MM.1S (cell line): ENCODE measurements around the gene PHACTR1.

Experiments
- DNase-seq: peaks from one replicate; pipeline ENCODE4 v3.0.0-alpha.2; 2015
- H2AFZ ChIP-seq: fragments of 300-600 bp; sonication (generic); 2 replicates; pipeline ENCODE4 v1.6.0; 2016; ENCODE audit warnings: antibody characterized with exemption, low read length
- H3F3A ChIP-seq: fragments of 300-600 bp; sonication (generic); 2 replicates; pipeline ENCODE4 v1.6.1; 2016; ENCODE audit warnings: mild to moderate bottlenecking, antibody characterized with exemption, low read length, moderate library complexity, mixed read lengths; ENCODE audit not compliant: insufficient read depth
- H3K27ac ChIP-seq: fragments of 300-600 bp; sonication (generic); 2 replicates; pipeline ENCODE4 v1.5.1; 2016; ENCODE audit warnings: mild to moderate bottlenecking, low read length
- H3K27me3 ChIP-seq: fragments of 300-600 bp; sonication (generic); replicated peaks from 2 replicates; pipeline ENCODE4 v1.6.0; 2016; ENCODE audit warnings: low read length; ENCODE audit not compliant: insufficient read depth
- H3K36me3 ChIP-seq: fragments of 300-600 bp; sonication (generic); replicated peaks from 2 replicates; pipeline ENCODE4 v1.6.1; 2016; ENCODE audit warnings: mild to moderate bottlenecking, low read length, mixed read lengths; ENCODE audit not compliant: insufficient read depth
- H3K4me1 ChIP-seq: fragments of 300-600 bp; sonication (generic); 2 replicates; pipeline ENCODE4 v1.6.1; 2016; ENCODE audit warnings: low read length, mixed read lengths
- H3K4me2 ChIP-seq: fragments of 300-600 bp; sonication (generic); 2 replicates; pipeline ENCODE4 v1.6.0; 2016; ENCODE audit warnings: low read depth, low read length
- H3K4me3 ChIP-seq: fragments of 300-600 bp; sonication (generic); 2 replicates; pipeline ENCODE4 v1.5.1; 2016; ENCODE audit warnings: low read length, mixed read lengths
- H3K79me2 ChIP-seq: fragments of 300-600 bp; sonication (generic); 2 replicates; pipeline ENCODE4 v1.6.1; 2016; ENCODE audit warnings: mixed run types, low read length, mixed read lengths
- H3K9ac ChIP-seq: fragments of 300-600 bp; sonication (generic); 2 replicates; pipeline ENCODE4 v1.6.1; 2016; ENCODE audit warnings: low read length, mixed read lengths
- H3K9me2 ChIP-seq: fragments of 300-600 bp; sonication (generic); replicated peaks from 2 replicates; pipeline ENCODE4 v1.6.1; 2016; ENCODE audit warnings: mild to moderate bottlenecking, low read length, mixed read lengths; ENCODE audit not compliant: insufficient read depth
- H3K9me3 ChIP-seq: fragments of 300-600 bp; sonication (generic); replicated peaks from 2 replicates; pipeline ENCODE4 v1.6.1; 2016; ENCODE audit warnings: mild to moderate bottlenecking, low read length, mixed read lengths; ENCODE audit not compliant: insufficient read depth
- H4K20me1 ChIP-seq: fragments of 300-600 bp; sonication (generic); 2 replicates; pipeline ENCODE4 v1.6.1; 2016; ENCODE audit warnings: mild to moderate bottlenecking, low read length, moderate library complexity, mixed read lengths; ENCODE audit not compliant: insufficient read depth
- EZH2 ChIP-seq: fragments of 300-600 bp; sonication (generic); optimal IDR thresholded peaks from 2 replicates; pipeline ENCODE3; 2017; ENCODE audit warnings: low read depth, mild to moderate bottlenecking, antibody characterized with exemption, low read length, mixed read lengths
- EZH2phosphoT487 ChIP-seq: fragments of 300-600 bp; sonication (generic); IDR thresholded peaks from 2 replicates; pipeline ENCODE4 v1.6.1; 2018; ENCODE audit warnings: antibody characterized with exemption, low read length
- TF ChIP-seq, protein P1 (sequence below): fragments of 300-600 bp; sonication (generic); IDR thresholded peaks from 2 replicates; pipeline ENCODE4 v1.5.1; 2016; ENCODE audit warnings: antibody characterized with exemption, low read length, mixed read lengths

The PHACTR1 gene

DNA sequence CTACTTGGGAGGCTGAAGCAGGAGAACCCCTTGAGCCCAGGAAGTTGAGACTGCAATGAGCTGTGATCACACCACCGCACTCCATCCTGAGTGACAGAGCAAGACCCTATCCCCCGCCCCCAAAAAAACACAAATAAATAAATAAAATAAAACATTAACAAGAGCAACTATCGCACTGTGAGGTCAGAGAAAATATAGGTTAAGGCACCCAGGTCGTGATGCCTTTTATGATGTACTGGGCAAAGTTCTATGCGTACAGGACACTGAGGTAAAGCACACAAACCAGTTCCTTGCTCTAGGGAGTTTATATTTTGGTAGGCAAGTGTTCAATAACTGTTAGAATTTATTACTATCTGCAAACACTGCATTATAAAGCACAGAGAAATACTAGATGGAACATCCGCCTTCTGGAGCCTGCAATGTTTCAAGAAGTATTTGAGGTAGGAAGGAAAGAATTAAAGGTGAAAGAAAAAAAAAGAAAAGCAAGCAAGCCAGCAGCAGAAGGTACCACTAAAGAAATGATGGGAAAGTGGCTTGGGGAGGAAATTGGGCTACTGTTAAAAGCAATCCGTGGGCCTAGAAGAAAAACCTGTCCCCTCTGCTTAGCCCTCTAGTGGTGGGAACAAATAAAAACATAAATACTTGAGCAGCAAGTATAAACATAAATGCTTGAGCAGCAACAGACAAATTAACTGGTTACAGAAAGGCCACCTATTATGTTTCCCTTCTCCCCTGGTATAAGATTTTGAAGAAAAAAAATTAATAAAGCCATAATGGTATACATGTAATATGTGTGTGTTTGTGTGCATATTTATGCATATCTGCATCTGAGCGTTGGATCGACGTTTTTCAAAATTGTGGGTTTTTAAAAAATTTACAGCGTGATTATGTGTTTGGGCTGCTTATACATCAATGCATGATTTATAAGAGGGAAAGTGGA, 128.0 kb downstream of the PHACTR1 start:
- Histone ChIP-seq H3K4me2 (no peak overlapping the region), H4K20me1 (no peaks in the 10 kb centered on the region), H3F3A (no peaks in the 10 kb centered on the region), H2AFZ (no peak overlapping the region), H3K9me2 (no peaks in the 10 kb centered on the region), H3K4me3 (no peak overlapping the region), H3K4me1 (no peaks in the 10 kb centered on the region), H3K9ac (no peak overlapping the region), H3K36me3 (no peaks in the 10 kb centered on the region), H3K79me2 (no peaks in the 10 kb centered on the region), H3K27ac (no peak overlapping the region), H3K9me3 (no peaks in the 10 kb centered on the region), H3K27me3 (no peaks in the 10 kb centered on the region)
- DNase-seq, result peak; percentile 21
- no peak for TF ChIP-seq EZH2phosphoT487
- TF ChIP-seq, protein P1, sequence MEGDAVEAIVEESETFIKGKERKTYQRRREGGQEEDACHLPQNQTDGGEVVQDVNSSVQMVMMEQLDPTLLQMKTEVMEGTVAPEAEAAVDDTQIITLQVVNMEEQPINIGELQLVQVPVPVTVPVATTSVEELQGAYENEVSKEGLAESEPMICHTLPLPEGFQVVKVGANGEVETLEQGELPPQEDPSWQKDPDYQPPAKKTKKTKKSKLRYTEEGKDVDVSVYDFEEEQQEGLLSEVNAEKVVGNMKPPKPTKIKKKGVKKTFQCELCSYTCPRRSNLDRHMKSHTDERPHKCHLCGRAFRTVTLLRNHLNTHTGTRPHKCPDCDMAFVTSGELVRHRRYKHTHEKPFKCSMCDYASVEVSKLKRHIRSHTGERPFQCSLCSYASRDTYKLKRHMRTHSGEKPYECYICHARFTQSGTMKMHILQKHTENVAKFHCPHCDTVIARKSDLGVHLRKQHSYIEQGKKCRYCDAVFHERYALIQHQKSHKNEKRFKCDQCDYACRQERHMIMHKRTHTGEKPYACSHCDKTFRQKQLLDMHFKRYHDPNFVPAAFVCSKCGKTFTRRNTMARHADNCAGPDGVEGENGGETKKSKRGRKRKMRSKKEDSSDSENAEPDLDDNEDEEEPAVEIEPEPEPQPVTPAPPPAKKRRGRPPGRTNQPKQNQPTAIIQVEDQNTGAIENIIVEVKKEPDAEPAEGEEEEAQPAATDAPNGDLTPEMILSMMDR, result peak; percentile 62

DNA sequence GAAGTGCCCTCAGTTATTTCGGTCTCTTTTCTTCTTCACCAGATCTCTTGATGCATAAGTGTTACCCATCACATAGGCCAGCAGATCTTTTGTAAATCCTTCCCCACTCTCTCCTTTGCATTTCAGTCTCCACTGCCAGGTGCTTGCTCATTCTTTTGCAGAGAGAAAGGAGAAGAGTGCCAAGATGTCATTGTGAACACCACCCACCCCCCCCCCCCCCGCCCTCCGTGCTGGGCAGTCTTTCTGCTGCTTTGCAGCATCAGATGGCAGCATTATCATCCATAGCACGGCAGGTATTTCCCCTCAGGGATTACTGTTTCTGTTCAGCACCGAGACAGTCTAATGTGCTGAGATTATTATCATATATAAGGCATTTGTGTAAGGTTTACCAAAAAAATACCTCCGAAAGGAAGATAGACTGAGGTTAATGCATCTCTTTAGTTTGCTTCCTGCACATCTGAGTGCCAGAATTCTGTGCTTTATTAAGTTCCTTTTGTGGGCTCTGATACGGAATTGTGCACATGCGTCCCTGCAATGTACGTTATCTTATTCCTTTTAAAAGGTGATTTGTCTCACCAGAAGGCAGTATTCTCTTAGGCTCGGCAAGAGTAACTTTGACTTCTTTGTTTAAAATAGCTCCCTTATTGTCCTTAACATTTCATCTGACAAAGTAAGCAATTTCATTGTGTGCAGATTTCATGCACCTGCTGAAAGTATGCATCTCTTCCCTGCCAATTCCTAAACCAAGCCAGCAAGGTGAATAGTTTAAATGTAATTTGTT, 128.8 kb downstream of the PHACTR1 start:
- no peaks in the 10 kb centered on the region for H3K36me3 ChIP-seq

DNA sequence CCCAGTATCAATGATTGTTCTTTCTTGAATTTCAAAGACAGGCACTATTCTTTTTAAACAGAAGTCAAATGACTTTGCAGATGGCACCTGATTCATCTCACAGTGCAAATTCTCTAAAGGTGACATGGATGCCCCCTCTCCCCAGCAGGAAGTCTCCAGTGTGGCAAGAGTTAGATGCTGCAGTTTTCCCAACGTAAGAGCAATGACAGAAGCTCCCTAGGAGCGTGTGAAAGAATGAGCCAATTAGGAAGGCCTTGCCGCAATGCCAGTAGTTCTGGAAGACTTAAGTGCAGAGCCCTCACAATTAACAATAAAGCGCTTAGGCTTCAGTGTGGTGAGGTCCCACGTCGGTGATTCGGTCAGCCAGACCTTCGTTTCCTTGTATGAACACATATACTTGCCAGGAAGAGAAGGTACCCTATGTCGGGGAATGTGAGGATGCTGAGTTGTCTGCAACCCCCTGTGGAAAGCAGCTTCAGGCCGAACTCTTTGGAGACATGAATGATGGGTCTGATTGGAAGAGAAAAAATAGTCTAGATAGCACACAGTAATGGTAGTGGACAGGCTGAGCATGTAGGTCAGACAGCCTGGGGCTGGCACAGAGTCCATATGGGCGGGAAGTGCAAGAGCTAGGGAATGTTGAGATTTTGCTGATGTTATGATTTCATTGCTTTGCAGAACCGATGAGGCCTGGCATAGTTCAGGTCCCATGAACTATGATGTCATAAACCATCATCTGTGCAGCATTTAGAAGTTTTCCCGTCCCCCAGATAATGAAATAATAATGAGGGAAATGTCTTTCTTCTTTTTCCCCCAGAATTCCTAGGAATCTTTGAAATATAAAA, 132.6 kb downstream of the PHACTR1 start:
- no peak for DNase-seq
- no peaks in the 10 kb centered on the region for H3K27me3 ChIP-seq
- TF ChIP-seq EZH2 (no peak), EZH2phosphoT487 (no peak)
- TF ChIP-seq, protein P1, result no peak

More for the DNA sequence above, 128.8 kb downstream of the PHACTR1 start:
- Histone ChIP-seq H3K4me3 (no peak overlapping the region), H3K27me3 (no peaks in the 10 kb centered on the region), H2AFZ (no peak overlapping the region), H3K27ac (no peak overlapping the region), H3K9ac (no peak overlapping the region), H3K79me2 (no peaks in the 10 kb centered on the region), H3K9me3 (no peaks in the 10 kb centered on the region), H3K4me2 (no peak overlapping the region), H3F3A (no peaks in the 10 kb centered on the region), H3K9me2 (no peaks in the 10 kb centered on the region), H3K4me1 (no peaks in the 10 kb centered on the region), H4K20me1 (no peaks in the 10 kb centered on the region)
- TF ChIP-seq, protein P1, result no peak
- TF ChIP-seq EZH2phosphoT487 (no peak), EZH2 (no peak)
- DNase-seq, result no peak

More for the DNA sequence above, 132.6 kb downstream of the PHACTR1 start:
- Histone ChIP-seq H3K36me3 (no peaks in the 10 kb centered on the region), H3K79me2 (no peaks in the 10 kb centered on the region), H3K27ac (no peak overlapping the region), H3K9me2 (no peaks in the 10 kb centered on the region), H3K4me3 (no peak overlapping the region), H3K4me1 (no peaks in the 10 kb centered on the region), H3K9ac (no peak overlapping the region), H3F3A (no peaks in the 10 kb centered on the region), H3K9me3 (no peaks in the 10 kb centered on the region), H4K20me1 (no peaks in the 10 kb centered on the region), H2AFZ (no peak overlapping the region), H3K4me2 (no peak overlapping the region)
